Left colon (tissue), 2 donors: Measurements from ENCODE around the gene DENND2A. TPM values are rescaled to one million over a fixed set of nuclear protein-coding genes. Genes with fewer than 3 reads are reported as not detected.
A peak's percentile ranks its signal among the peaks of the same experiment; 100 is the strongest.
"Not testable (repeated sequence)": the region's sequence is repeated elsewhere in the genome, so short reads cannot be mapped to it uniquely, and the experiment has no call there.

Experiments
- ATAC-seq: fragments of 200-7000 bp; cut with Tn5 transposase; one replicate; pipeline ENCODE4 v1.9.1; 2020; ENCODE audit warnings: mild to moderate bottlenecking, moderate library complexity
- DNase-seq, 2 donors: peaks; one replicate each; pipeline ENCODE4 v3.0.0-alpha.2; 2020
- intact Hi-C, 2 donors: fragments of 100-400 bp; cut with DNase I in 1 of 2; cut with micrococcal nuclease in 1 of 2; formaldehyde crosslinking; loops; one replicate each; pipeline versions ENCODE4 v1.11.2 to v1.14.0; 2022; cut with DNase I, micrococcal nuclease
- total RNA-seq, 2 donors: library from RNA; stranded (reverse); fragmentation: NEBNext Ultra II Directional; extraction: Animal tissue kit (Norgen Biotek cat#: 25700); gene quantifications; one replicate each; pipeline ENCODE4 v1.2.1, GENCODE V29; 2021
- donor health status: DM: no; HTN: no; CAD: no.
- donor health status: DM: yes; HTN: yes; CAD: no.

DENND2A gene
- total RNA-seq, 2 donors from 2014 or later: 6.8 to 8.2 TPM

- intact Hi-C loops: no loop called here
- ATAC-seq: no peak
- no peak for DNase-seq
Observed at GRCh38 chr7:140631021-140631420, 9.6 kb downstream of the DENND2A start.

- intact Hi-C loops: no loop called here
- DNase-seq: peak; percentile 64 to 72
Observed at GRCh38 chr7:140625908-140626868, 14.4 kb downstream of the DENND2A start.

GRCh38 chr7:140625192-140625558, 15.4 kb downstream of the DENND2A start:
- intact Hi-C loops, DNase-seq, ATAC-seq: not testable (repeated sequence)

More at GRCh38 chr7:140625908-140626868, 14.4 kb downstream of the DENND2A start:
- ATAC-seq: no peak

- peak in 1 of 2 donors; percentile 12 for DNase-seq
- no peak for ATAC-seq
- intact Hi-C loops: no loop called here
Observed at GRCh38 chr7:140624392-140625191, 16.0 kb downstream of the DENND2A start.

GRCh38 chr7:140623980-140624379, 16.6 kb downstream of the DENND2A start:
- intact Hi-C loops: no loop called here
- DNase-seq: no peak
- no peak for ATAC-seq

- ATAC-seq (no peak), DNase-seq (no peak)
- intact Hi-C loops: no loop called here
Observed at GRCh38 chr7:140621401-140622021, 19.1 kb downstream of the DENND2A start.

GRCh38 chr7:140619915-140620510, 20.6 kb downstream of the DENND2A start:
- DNase-seq, ATAC-seq, intact Hi-C loops: not testable (repeated sequence)

- ATAC-seq: no peak
- no peak for DNase-seq
- intact Hi-C loops: no loop called here
Observed at GRCh38 chr7:140619176-140619575, 21.4 kb downstream of the DENND2A start.

GRCh38 chr7:140618306-140618705, 22.3 kb downstream of the DENND2A start:
- no peak for ATAC-seq

GRCh38 chr7:140617081-140617480, 23.5 kb downstream of the DENND2A start:
- DNase-seq (no peak), ATAC-seq (no peak)
- intact Hi-C loops: no loop called here

More at GRCh38 chr7:140618306-140618705, 22.3 kb downstream of the DENND2A start:
- no peak for DNase-seq
- intact Hi-C loops: no loop called here

- intact Hi-C loops: no loop called here
- DNase-seq: no peak
- no peak for ATAC-seq
Observed at GRCh38 chr7:140616328-140616727, 24.3 kb downstream of the DENND2A start.

GRCh38 chr7:140611641-140612040, 29.0 kb downstream of the DENND2A start:
- intact Hi-C loops: no loop called here
- ATAC-seq (no peak), DNase-seq (no peak)

GRCh38 chr7:140610204-140611165, 30.1 kb downstream of the DENND2A start:
- ATAC-seq (no peak), DNase-seq (no peak)
- intact Hi-C loops: no loop called here

GRCh38 chr7:140609646-140610045, 31.0 kb downstream of the DENND2A start:
- intact Hi-C loops: no loop called here
- no peak for ATAC-seq
- no peak for DNase-seq

GRCh38 chr7:140607441-140607989, 33.1 kb downstream of the DENND2A start:
- ATAC-seq (no peak), DNase-seq (peak; percentile 42 to 45)
- intact Hi-C loops: no loop called here

GRCh38 chr7:140605337-140605736, 35.3 kb downstream of the DENND2A start:
- DNase-seq: no peak
- intact Hi-C loops: no loop called here
- no peak for ATAC-seq

GRCh38 chr7:140604760-140605159, 35.9 kb downstream of the DENND2A start:
- DNase-seq (no peak), ATAC-seq (no peak)
- intact Hi-C loops: no loop called here
